Measurements from ENCODE around the gene PTPRN.
A peak's percentile ranks its signal among the peaks of the same experiment; 100 is the strongest.

The PTPRN gene

GRCh38 chr2:219245148-219245898, 63.9 kb downstream of the PTPRN start, which contains the start of the genes GLB1L and STK16:
Gene GLB1L, minus strand, starts transcription at chr2:219245444. Its CDS starts 1,871 bp downstream, at chr2:219243573.
Gene STK16, plus strand, starts transcription at chr2:219245479. Its CDS starts 521 bp downstream, at chr2:219246000.
- peak within 1 kb of the TSS; percentile 62 for H3K4me3 ChIP-seq (ENCODE audit: low read length)
- TF ChIP-seq CTCF (IDR thresholded peaks at IDR 0.05; ENCODE audit: insufficient read depth, low read depth, low read length, missing control alignments): no peak
- peak; percentile 90 for DNase-seq (ENCODE audit: low read depth)

GRCh38 chr2:219244789-219245147, 64.4 kb downstream of the PTPRN start:
- no peak for TF ChIP-seq CTCF (IDR thresholded peaks at IDR 0.05; ENCODE audit: insufficient read depth, low read depth, low read length, missing control alignments)
- DNase-seq (ENCODE audit: low read depth): no peak
- H3K4me3 ChIP-seq (ENCODE audit: low read length): peak overlapping the region; percentile 62

GRCh38 chr2:219243291-219243761, 65.9 kb downstream of the PTPRN start:
- no peak for DNase-seq (ENCODE audit: low read depth)
- no peak for TF ChIP-seq CTCF (IDR thresholded peaks at IDR 0.05; ENCODE audit: insufficient read depth, low read depth, low read length, missing control alignments)
- H3K4me3 ChIP-seq (ENCODE audit: low read length): no peak overlapping the region

All from epithelial cell of esophagus (primary cell).